ENCODE measurements around the gene MEIS2.

MEIS2 gene

GRCh38 chr15:37096558-37097143, 3.7 kb downstream of the MEIS2 start:
- no peak for DNase-seq

- DNase-seq = no peak
These were observed 4.4 kb downstream of the MEIS2 start for GRCh38 chr15:37095770-37096557.

GRCh38 chr15:37094915-37095711, 5.2 kb downstream of the MEIS2 start:
- no peak for DNase-seq

GRCh38 chr15:37094333-37094914, 5.9 kb downstream of the MEIS2 start:
- no peak for DNase-seq

GRCh38 chr15:37093480-37094332, 6.6 kb downstream of the MEIS2 start:
- DNase-seq = no peak

- no peak for DNase-seq
These were observed 9.7 kb downstream of the MEIS2 start for GRCh38 chr15:37090543-37091175.

- no peak for DNase-seq
These were observed 11.9 kb downstream of the MEIS2 start for GRCh38 chr15:37088436-37088835.

- no peak for DNase-seq
These were observed 13.2 kb downstream of the MEIS2 start for GRCh38 chr15:37087131-37087588.

- DNase-seq = no peak
These were observed 13.8 kb downstream of the MEIS2 start for GRCh38 chr15:37086521-37086920.

GRCh38 chr15:37086120-37086519, 14.2 kb downstream of the MEIS2 start:
- no peak for DNase-seq

GRCh38 chr15:37084602-37085001, 15.7 kb downstream of the MEIS2 start:
- no peak for DNase-seq

GRCh38 chr15:37083610-37084009, 16.7 kb downstream of the MEIS2 start:
- DNase-seq = no peak

- DNase-seq = no peak
These were observed 18.4 kb downstream of the MEIS2 start for GRCh38 chr15:37081983-37082382.

GRCh38 chr15:37080261-37080921, 20.0 kb downstream of the MEIS2 start:
- DNase-seq = no peak

GRCh38 chr15:37079726-37080125, 20.6 kb downstream of the MEIS2 start:
- DNase-seq = no peak

GRCh38 chr15:37078566-37078965, 21.8 kb downstream of the MEIS2 start:
- no peak for DNase-seq

- DNase-seq = no peak
These were observed 22.6 kb downstream of the MEIS2 start for GRCh38 chr15:37077623-37078351.

GRCh38 chr15:37076543-37076942, 23.8 kb downstream of the MEIS2 start:
- DNase-seq = no peak

GRCh38 chr15:37075777-37076176, 24.6 kb downstream of the MEIS2 start:
- no peak for DNase-seq

GRCh38 chr15:37072181-37072580, 28.2 kb downstream of the MEIS2 start:
- DNase-seq = no peak

- no peak for DNase-seq
These were observed 29.2 kb downstream of the MEIS2 start for GRCh38 chr15:37071134-37071533.
